ENCODE data around the gene TSFM.
A peak's percentile ranks its signal among the peaks of the same experiment; 100 is the strongest.
"Not testable (repeated sequence)": the region's sequence is repeated elsewhere in the genome, so short reads cannot be mapped to it uniquely, and the experiment has no call there.

The TSFM gene

DNA sequence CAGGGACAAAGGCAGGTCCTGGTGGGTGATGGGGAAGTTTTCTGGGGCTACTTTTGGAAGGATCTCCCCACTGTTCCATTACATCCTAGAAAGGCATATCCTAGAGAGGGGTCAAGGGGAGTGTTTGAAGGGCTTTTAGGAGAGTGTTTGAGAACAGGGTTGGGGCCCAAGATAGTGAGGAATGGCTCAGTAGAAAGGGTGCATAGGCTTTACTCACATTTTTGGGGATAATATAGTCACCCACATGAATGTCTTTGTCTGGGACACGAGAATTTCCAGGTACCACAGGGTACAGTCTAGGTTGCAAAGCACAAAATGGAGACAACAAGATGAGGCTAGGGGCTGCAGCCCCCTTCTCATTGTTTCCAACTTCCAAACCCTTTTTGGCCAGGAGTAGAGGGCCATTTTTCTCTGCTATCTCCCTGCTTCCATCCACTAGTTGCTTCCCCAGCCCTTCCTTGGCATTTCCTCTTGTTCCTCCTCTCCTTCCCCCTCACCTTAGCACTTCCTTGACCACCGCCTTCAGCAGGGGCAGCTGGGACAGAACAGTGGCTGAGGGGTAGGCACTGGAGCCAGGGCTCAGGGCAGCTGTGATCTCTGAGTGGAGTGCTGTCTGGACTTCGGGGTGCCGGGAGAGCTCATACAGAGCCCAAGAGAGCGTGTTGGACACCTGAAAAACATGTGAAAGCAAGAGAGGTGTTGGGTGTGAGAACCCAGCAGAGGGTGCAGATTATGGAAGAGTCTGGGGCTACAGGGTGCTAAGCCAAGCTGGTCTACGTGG, 18.5 kb upstream of the TSFM start:
- no peak for DNase-seq (ENCODE audit: low spot score)

DNA sequence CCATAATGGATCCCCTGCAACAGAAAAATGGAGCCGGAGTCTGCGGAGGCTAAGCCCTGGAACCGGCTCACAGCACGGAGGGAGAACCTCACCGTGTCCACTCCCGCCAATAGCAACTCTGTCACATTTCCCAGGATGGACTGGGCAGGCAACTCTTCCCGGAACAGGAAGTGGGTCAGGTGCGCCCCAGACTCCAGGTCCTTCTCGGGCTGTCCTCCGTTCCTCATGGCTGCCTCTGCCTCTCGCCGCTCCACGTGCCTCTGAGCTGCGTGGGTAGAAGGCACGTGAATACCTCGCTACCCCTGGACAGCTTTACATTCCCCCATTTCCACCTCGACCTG, 18.0 kb upstream of the TSFM start:
- no peak for DNase-seq (ENCODE audit: low spot score)

DNA sequence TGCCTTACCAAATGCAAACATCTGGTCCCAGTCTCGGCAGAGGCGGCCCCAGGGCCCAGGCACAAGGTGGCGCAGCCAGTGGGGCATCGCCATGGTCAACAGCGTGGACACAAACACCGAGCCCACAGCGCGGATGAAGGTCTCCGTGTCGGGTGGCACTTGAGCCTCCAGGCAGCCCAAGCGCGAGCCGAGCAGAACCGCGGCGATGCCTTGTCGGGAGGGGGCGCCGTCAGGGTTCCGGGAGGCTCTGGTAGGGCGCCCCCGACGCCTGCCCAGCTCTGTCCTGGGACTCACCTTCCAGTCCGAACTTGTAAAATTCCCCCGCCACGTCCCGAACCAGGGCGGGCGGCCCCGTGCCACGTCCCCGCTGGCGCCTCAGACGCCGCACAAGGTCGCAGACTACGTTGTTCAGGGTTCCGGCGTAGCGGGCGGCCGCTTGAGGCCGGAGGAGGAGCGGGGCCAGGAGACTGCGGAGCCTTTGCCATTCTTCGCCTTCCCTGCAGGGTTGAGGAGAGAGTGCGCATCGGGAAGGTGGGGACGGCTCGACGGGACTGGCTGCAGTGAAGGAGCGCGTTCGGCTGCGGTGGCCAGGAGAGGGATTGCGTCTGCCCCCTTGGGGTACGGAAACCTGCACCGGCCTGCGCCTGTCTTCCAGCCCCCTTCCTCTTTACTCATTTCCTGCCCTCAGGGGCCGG, 17.4 kb upstream of the TSFM start:
- peak; percentile 51 for DNase-seq (ENCODE audit: low spot score)

DNA sequence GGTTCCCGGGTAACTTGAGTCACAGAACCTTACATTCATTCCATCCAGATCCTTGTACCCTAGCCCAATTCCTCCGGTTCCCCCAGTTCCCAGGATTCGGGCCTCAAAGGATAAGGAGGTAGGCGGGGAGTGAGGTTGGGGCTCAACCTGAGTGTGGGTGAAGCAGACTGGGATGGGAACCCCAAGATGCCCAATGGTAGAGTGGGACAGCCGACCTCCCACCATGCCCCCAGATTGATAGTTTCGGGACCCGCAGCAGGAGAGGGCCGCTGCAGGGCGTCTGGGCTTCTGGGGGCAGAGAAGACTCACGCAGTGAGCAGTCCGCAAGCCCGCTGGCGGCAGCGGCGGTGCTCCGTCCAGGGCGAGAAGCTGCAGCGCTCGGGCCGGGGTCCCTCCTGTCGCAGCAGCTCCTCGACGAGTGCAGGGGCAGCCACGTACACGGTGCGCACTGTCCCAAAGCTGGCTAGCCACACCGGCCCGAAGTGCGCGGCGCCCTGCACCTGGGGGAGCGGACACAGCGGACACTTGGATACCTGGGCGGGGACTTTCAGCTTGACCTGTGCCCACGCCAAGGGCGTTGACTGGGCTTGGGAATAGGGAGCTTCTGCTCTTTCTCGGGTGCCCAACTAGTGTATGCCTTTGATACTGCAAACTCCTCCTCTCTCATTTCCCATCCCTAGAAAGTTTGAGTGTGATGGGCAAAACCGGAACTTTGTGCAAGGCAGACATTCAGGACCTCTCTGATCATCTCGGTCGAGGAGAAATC, 16.7 kb upstream of the TSFM start:
- DNase-seq (ENCODE audit: low spot score), result no peak

DNA sequence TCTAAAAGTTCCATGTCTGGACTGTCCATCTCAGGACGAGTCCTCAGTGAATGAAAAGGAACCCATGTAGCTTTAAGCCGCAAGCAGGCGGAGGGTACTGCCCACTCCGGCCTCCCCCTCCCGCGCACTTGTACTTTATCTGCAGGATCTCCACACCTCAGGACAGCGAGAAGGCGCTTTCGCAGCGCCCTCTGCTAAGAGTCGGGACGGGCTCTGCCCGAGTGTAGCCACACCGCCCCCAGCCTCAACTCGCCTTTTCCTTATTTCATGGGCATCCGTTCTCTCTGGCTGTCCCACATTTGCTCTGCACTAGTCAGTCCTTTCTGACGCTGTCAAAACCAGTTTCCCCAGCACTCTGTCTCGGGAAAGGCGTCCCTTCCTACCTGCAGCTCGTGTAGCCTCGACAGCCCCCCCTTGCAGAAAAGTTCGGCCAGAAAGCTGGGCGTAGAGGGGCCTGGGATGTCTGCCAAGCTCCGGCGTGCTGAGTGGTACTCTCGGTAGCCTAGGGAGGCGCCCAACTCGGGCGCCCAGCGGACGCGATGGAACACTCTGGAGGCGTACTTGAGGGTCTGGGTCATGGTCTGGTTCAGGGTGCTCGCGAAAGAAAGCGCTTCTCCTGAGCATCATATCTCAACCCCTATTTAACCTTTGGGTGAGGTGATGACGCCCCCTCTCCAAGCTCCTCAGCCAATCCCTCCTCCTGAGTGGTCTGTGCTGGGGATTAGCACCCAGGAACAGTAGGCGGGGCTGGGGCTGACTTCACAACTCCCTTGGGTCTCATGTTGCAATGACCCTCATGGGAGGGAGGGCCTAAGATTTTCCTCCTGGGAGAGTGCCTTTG, 15.9 kb upstream of the TSFM start, which contains the start of gene CYP27B1:
CYP27B1 (minus strand) TSS at position 615 of the 841 bp plus-strand sequence; CDS start at position 578, 37 bp downstream.
- no peak for DNase-seq (ENCODE audit: low spot score)

DNA sequence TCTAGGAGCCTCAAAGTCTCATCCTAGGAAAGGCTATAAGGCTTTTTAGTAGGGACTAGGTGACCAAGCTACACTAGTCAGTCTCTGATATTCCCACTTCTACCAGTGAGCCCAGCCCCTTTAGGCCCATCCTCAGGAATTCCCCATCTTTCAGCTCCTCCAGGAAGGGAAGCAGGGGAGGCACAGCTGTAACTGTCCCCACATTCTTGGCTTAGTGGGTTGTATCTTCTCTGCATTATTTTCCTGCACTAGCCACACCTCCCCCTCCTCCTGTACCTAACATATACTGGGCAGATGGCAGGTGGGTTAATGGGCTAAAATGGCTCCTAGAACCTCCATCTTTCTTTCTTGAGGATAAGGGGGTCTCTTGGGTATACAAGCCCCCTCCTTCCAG, 15.3 kb upstream of the TSFM start:
- no peak for DNase-seq (ENCODE audit: low spot score)

DNA sequence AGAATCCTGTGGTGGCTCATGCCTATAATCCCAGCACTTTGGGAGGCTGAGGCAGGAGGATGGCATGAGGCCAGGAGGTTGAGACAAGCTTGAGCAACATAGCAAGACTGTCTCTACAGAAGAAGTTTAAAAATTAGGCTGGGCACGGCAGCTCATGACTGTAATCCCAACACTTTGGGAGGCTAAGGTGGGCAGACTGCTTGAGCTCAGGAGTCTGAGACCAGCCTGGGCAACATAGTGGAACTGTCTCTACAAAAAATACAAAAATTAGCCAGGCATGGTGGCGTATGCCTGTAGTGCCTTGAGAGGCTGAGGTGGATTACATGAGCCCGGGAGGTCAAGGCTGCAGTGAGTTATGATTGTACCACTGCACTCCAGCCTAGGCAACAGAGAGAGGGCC, 14.7 kb upstream of the TSFM start:
- no peak for DNase-seq (ENCODE audit: low spot score)

DNA sequence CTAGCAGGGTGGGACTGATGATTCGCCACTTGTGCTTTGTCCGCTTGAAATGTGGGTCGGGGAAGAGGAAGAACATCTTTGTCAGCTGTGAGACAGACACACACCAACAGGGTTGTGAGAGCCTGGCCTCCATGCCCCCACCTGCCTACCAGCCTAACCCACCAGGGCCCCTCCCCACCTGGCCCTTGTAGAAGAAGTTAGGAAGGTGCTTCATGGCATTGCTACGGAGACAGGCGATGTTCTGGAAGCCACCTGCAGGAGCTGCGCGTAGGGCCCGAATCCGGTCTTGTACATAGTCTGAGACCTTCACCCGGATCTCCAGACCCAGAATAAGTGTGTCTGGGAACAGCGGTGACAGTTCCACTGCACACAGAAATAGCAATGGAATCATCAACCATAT, 13.0 kb upstream of the TSFM start:
- no peak for DNase-seq (ENCODE audit: low spot score)

DNA sequence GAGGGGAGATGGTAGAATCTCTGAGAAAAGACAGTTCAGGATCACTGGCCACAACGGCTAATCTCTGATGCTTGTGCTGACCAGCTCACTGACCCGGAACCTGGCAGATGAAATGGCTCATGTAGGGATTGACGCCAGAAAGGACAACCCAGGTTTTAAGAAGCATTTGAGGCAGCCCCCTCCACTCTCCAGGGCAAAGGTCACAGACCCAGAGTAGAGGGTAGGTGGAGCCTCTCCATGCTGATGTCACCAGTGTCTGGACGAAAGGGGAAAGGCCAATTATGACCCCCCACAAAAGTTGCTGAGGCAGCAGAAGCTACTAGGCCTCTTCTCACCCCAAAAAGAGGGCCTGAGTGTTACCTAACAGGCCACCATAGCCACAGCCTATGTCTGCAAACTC, 11.9 kb upstream of the TSFM start:
- DNase-seq (ENCODE audit: low spot score), result no peak

DNA sequence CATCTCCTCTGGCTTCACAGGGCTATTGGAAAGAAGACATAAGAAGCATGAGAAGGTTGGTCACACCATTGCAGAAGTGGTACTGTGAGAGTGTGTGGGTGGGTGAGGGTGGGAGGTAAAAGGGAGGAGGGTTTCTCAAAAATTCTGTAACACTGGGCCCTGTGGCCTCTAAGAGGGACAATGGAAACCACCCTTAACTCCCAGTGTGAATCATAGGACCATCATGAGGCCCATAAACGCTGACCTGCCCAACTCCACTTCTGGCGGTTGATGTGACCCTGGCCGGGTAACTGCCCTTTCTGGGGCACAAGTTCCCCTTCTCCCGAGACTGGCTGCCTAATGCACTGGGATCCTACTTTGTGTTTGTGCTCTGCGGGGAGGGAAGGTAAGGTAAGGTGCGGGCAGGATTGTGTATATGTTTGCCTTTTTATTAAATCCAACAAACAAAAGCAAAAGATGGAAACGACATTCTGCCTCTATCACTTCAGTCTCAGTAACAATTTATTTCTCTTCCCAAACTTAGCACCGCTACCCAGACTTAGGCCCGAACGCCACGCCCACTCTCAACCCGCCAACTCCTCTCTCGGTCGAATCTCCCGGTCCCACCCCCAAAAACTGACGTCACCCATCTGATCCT, 11.2 kb upstream of the TSFM start:
- peak; percentile 93 for DNase-seq (ENCODE audit: low spot score)

DNA sequence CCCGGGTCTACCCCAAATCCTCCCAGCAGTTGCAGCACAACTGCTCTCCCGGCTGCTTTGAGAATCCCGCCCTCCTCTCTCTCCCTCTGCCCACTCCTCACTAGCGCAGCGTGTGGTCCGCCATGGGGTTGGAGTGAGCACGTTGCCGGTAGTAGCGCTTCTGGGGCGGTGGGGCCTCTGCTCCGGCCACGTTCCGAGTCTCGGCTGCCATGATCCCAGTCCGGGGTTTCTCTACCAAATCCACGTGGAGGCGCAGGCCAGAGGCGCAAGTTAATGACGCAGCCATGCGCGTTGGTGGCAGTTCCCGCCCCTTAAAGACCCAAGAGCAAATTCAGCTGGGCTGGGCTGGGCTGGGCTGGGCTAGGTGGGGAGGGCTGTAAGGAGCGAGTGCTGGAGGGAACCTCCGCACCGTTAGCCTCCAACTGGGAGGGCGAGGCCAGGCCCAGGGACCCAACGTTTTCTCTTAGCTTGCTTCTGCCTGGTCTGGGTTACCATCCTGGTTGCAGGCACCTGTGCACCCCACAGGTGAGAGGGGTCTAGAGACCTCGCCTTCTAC, 10.6 kb upstream of the TSFM start, which contains the start of gene METTL1:
METTL1 (minus strand) TSS at position 233 of the 556 bp plus-strand sequence; CDS start at position 211, 22 bp downstream.
- peak; percentile 96 for DNase-seq (ENCODE audit: low spot score)

DNA sequence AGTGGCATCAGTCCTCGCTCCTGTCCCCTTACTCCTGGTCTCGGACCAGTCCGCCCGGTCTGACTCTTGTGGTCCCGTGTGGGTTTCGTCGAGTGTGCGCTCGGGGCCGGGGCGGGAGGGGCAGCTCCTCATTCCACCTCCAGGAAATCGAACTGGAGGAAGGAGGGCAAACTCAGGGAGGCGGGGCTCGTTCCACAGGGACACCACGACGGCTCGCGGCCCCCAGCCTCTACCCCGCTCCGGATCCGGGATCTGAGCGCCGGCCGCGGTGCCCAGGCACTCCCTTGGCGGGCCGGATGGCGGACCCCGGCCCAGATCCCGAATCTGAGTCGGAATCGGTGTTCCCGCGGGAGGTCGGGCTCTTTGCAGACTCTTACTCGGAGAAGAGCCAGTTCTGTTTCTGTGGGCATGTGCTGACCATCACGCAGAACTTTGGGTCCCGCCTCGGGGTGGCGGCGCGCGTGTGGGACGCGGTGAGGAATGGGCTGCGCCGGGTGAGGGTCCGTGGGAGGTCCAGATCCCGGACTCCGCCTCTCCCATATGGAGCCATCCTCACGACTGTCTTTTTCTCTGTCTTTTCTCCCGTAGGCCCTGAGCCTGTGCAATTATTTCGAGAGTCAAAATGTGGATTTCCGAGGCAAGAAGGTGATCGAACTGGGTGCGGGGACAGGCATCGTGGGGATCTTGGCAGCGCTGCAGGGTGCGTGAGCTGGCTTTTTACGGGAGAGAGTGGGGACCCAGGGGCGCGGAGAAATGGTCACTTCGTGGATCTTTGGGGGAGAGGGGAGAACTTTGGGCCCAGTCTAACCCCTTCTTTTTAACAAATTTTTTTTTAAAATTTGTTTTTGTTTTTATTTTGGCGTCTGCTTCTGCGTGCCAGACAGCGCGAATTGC, 9.9 kb upstream of the TSFM start, which contains the start of gene EEF1AKMT3:
EEF1AKMT3 (plus strand) TSS at position 186 of the 894 bp plus-strand sequence; CDS start at position 297, 111 bp downstream.
- peak; percentile 69 for DNase-seq (ENCODE audit: low spot score)

DNA sequence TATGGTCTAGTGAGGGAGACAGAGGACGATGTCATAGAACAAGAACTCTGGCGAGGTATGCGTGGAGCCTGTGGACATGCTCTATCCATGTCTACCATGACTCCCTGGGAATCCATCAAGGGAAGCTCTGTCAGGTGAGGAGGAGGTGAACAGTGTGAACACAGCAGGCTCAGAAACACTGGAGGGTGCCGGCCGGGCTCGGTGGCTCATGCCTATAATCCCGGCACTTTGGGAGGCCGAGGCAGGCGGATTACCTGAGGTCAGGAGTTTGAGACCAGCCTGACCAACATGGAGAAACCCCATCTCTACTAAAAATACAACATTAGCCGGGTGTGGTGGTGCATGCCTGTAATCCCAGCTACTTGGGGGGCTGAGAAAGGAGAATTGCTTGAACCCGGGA, 8.0 kb upstream of the TSFM start:
- not testable (repeated sequence) for DNase-seq (ENCODE audit: low spot score)

DNA sequence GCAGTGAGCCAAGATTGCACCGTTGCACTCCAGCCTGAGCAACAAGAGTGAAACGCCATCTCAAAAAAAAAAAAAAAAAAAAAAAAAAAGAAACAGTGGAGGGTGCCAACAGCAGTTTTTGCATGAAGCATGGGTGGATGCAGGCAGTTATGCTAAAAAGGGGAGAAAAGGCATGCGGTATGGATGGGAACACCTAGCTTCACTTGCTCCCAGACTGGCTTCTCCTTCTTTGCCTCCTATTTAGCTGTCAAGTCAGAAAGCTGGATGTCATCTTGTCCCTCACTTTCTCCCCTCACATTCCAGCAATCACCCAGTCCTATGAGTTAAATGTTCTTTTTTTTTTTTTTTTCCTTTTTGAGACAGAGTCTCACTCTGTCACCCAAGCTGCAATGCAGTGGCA, 7.5 kb upstream of the TSFM start:
- DNase-seq (ENCODE audit: low spot score), result no peak

DNA sequence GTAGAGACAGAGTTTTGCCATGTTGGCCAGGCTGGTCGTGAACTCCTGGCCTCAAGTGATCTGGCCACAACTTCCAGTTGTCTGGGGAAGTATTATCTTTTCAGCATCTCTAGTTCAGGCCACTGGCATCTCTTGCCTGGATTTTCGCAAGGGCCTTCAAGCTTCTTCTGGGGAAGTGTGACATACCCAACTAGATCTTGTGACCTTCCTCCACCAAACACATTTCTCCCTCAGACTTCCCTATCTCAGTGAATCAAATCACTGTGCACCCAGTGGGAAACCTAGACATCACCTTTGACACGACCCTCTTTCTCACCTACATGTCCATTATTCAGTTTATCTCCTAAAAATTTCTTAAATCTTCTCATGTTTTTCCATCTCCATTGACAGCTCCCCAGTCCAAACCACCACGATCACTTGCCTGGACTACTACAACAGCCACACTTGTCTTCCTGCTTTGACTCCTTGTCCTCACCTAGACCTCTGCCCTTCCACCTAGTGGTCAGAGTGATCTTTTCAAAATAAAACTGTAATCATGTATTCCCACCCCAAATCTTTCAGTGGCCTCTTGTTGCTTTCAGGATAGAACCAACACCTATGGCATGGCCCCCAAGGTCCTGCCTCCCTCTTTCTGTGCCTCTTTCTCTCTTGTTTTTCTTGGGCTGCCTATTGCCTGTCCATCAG, 6.9 kb upstream of the TSFM start:
- no peak for DNase-seq (ENCODE audit: low spot score)

DNA sequence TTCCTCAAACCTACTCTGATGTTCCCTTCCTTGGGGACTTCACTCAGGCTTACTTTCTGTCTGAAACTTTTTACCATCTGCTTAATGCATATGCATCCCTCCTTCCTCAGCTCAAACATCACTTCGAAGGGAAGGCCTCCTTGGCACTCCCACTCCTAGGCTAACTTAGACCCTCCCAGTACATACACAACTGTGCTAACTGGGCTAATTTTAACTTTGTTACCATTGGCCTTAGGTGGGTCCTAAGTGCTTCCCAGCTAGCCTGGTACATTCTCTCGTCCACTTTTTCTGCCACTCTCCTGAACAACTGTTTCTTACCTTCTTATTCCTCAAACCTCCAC, 6.4 kb upstream of the TSFM start:
- DNase-seq (ENCODE audit: low spot score), result no peak

DNA sequence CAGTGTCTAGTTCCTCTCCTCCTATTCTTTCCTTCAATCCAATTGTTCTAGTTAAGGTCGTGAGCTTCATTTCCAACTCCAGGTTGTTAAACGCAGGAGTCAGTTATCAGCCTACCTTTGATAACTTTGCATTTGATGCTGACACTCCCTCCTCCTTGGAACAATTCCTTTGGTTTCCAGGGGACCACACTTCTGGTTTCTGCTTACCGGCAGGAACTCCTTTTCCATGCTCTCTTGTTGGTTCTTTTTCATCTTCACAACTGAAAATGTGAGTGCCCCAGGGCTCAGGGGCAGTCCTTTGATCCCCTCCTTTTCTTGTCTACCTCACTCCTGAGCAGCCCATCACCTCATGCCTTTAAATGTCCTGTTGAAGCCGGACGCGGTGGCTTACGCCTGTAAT, 5.2 kb upstream of the TSFM start:
- DNase-seq (ENCODE audit: low spot score), result no peak

DNA sequence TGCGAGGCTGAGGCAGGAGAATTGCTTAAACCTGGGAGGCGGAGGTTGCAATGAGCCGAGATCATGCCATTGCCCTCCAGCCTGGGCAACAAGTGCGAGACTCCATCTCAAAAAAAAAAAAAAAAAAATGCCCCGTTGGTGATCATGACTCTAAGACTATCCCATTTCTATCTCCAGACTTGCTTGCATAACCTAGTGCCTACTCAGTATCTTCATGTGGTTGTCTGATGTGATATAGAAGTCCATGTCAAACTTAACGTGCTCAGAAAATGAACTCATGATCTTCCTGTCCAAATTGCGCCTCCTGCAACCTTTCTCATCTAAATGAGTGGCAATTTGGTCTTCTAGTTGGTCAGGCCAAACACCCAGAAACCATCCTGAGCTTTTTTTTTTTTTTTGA, 4.7 kb upstream of the TSFM start:
- no peak for DNase-seq (ENCODE audit: low spot score)

DNA sequence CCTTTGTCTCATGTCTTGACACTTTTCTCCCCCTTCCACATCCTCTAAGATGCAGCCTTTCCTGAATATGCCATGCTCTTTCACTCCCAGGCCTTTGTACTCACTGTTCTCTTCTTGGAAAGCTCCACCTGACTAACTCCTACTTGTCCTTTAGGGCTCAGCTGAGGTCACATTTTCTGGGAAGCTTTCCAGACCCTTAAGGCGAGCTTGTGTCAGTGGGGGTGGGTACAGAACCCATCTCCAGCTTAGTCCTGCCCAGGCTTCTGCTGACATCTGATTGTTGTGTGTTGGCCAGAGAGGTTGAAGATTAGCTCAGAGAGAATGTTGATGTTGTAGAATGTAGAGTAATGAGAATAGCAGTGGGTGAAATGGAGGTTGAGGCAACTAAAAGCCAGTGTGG, 2.9 kb upstream of the TSFM start:
- no peak for DNase-seq (ENCODE audit: low spot score)

Measured in AG08396 (cell line).